ENCODE measurements around the gene SUPT4H1.

SUPT4H1 gene

GRCh38 chr17:58338454-58338840, 13.6 kb downstream of the SUPT4H1 start:
- H3K4me1 ChIP-seq (ENCODE audit: insufficient read depth, poor library complexity, severe bottlenecking) = peaks cover 12% of the 10 kb centered on the region
- no peaks in the 10 kb centered on the region for H3K27me3 ChIP-seq (ENCODE audit: insufficient read depth, poor library complexity, severe bottlenecking)
- no peak for DNase-seq (ENCODE audit: low spot score)
- H3K9me3 ChIP-seq (ENCODE audit: severe bottlenecking) = no peaks in the 10 kb centered on the region
- no peaks in the 10 kb centered on the region for H3K36me3 ChIP-seq (ENCODE audit: low read depth)
- H3K4me3 ChIP-seq (ENCODE audit: severe bottlenecking) = no peak overlapping the region
- no peak for TF ChIP-seq CTCF (IDR thresholded peaks at IDR 0.05; ENCODE audit: poor library complexity, severe bottlenecking)
- no peak for ATAC-seq (ENCODE audit: low read depth)
- no peak overlapping the region for H3K27ac ChIP-seq (ENCODE audit: poor library complexity, severe bottlenecking)

GRCh38 chr17:58337600-58338453, 14.2 kb downstream of the SUPT4H1 start:
- no peak for DNase-seq (ENCODE audit: low spot score)
- Histone ChIP-seq H3K9me3 (ENCODE audit: severe bottlenecking) (no peaks in the 10 kb centered on the region), H3K4me3 (ENCODE audit: severe bottlenecking) (no peak overlapping the region), H3K27ac (ENCODE audit: poor library complexity, severe bottlenecking) (no peak overlapping the region), H3K4me1 (ENCODE audit: insufficient read depth, poor library complexity, severe bottlenecking) (peaks cover 12% of the 10 kb centered on the region), H3K27me3 (ENCODE audit: insufficient read depth, poor library complexity, severe bottlenecking) (no peaks in the 10 kb centered on the region), H3K36me3 (ENCODE audit: low read depth) (no peaks in the 10 kb centered on the region)
- ATAC-seq (ENCODE audit: low read depth) = peak; percentile 57
- no peak for TF ChIP-seq CTCF (IDR thresholded peaks at IDR 0.05; ENCODE audit: poor library complexity, severe bottlenecking)

- no peak overlapping the region for H3K27ac ChIP-seq (ENCODE audit: poor library complexity, severe bottlenecking)
- H3K4me3 ChIP-seq (ENCODE audit: severe bottlenecking) = no peak overlapping the region
- peaks cover 12% of the 10 kb centered on the region for H3K4me1 ChIP-seq (ENCODE audit: insufficient read depth, poor library complexity, severe bottlenecking)
- DNase-seq (ENCODE audit: low spot score) (no peak), ATAC-seq (ENCODE audit: low read depth) (no peak)
- no peaks in the 10 kb centered on the region for H3K36me3 ChIP-seq (ENCODE audit: low read depth)
- no peaks in the 10 kb centered on the region for H3K27me3 ChIP-seq (ENCODE audit: insufficient read depth, poor library complexity, severe bottlenecking)
- no peaks in the 10 kb centered on the region for H3K9me3 ChIP-seq (ENCODE audit: severe bottlenecking)
- TF ChIP-seq CTCF (IDR thresholded peaks at IDR 0.05; ENCODE audit: poor library complexity, severe bottlenecking) = no peak
These were observed 14.8 kb downstream of the SUPT4H1 start for GRCh38 chr17:58337210-58337599.

- peaks cover 12% of the 10 kb centered on the region for H3K4me1 ChIP-seq (ENCODE audit: insufficient read depth, poor library complexity, severe bottlenecking)
These were observed 15.4 kb downstream of the SUPT4H1 start for GRCh38 chr17:58336456-58337209.

More at GRCh38 chr17:58336456-58337209, 15.4 kb downstream of the SUPT4H1 start:
- DNase-seq (ENCODE audit: low spot score) (no peak), ATAC-seq (ENCODE audit: low read depth) (no peak)
- Histone ChIP-seq H3K36me3 (ENCODE audit: low read depth) (no peaks in the 10 kb centered on the region), H3K27ac (ENCODE audit: poor library complexity, severe bottlenecking) (no peak overlapping the region), H3K4me3 (ENCODE audit: severe bottlenecking) (no peak overlapping the region), H3K27me3 (ENCODE audit: insufficient read depth, poor library complexity, severe bottlenecking) (no peaks in the 10 kb centered on the region), H3K9me3 (ENCODE audit: severe bottlenecking) (no peaks in the 10 kb centered on the region)
- no peak for TF ChIP-seq CTCF (IDR thresholded peaks at IDR 0.05; ENCODE audit: poor library complexity, severe bottlenecking)
